ENCODE results near the gene FXN.

FXN gene

GRCh38 chr9:69147041-69147834, 111.7 kb downstream of the FXN start:
- DNase-seq: no peak

- no peak for DNase-seq
Measured at GRCh38 chr9:69149321-69149807, 113.8 kb downstream of the FXN start.

Measured in activated CD4-positive, alpha-beta T cell treated with anti-CD3 and anti-CD28 coated beads, Interleukin-10, Interleukin-2, amounts not matched to agents 100 ng/mL and 50 ng/mL, durations not matched to agents 16 hours and 8 hours (primary cell).